MM.1S (cell line): ENCODE measurements around the gene PNMA1.

Experiments used
- DNase-seq: peaks from one replicate; pipeline ENCODE4 v3.0.0-alpha.2; 2015
- H2AFZ ChIP-seq: fragments of 300-600 bp; sonication (generic); 2 replicates; pipeline ENCODE4 v1.6.0; 2016; ENCODE audit warnings: antibody characterized with exemption, low read length
- H3F3A ChIP-seq: fragments of 300-600 bp; sonication (generic); 2 replicates; pipeline ENCODE4 v1.6.1; 2016; ENCODE audit warnings: mild to moderate bottlenecking, antibody characterized with exemption, low read length, moderate library complexity, mixed read lengths; ENCODE audit not compliant: insufficient read depth
- H3K27ac ChIP-seq: fragments of 300-600 bp; sonication (generic); 2 replicates; pipeline ENCODE4 v1.5.1; 2016; ENCODE audit warnings: mild to moderate bottlenecking, low read length
- H3K27me3 ChIP-seq: fragments of 300-600 bp; sonication (generic); replicated peaks from 2 replicates; pipeline ENCODE4 v1.6.0; 2016; ENCODE audit warnings: low read length; ENCODE audit not compliant: insufficient read depth
- H3K36me3 ChIP-seq: fragments of 300-600 bp; sonication (generic); replicated peaks from 2 replicates; pipeline ENCODE4 v1.6.1; 2016; ENCODE audit warnings: mild to moderate bottlenecking, low read length, mixed read lengths; ENCODE audit not compliant: insufficient read depth
- H3K4me1 ChIP-seq: fragments of 300-600 bp; sonication (generic); 2 replicates; pipeline ENCODE4 v1.6.1; 2016; ENCODE audit warnings: low read length, mixed read lengths
- H3K4me2 ChIP-seq: fragments of 300-600 bp; sonication (generic); 2 replicates; pipeline ENCODE4 v1.6.0; 2016; ENCODE audit warnings: low read depth, low read length
- H3K4me3 ChIP-seq: fragments of 300-600 bp; sonication (generic); 2 replicates; pipeline ENCODE4 v1.5.1; 2016; ENCODE audit warnings: low read length, mixed read lengths
- H3K79me2 ChIP-seq: fragments of 300-600 bp; sonication (generic); 2 replicates; pipeline ENCODE4 v1.6.1; 2016; ENCODE audit warnings: mixed run types, low read length, mixed read lengths
- H3K9ac ChIP-seq: fragments of 300-600 bp; sonication (generic); 2 replicates; pipeline ENCODE4 v1.6.1; 2016; ENCODE audit warnings: low read length, mixed read lengths
- H3K9me2 ChIP-seq: fragments of 300-600 bp; sonication (generic); replicated peaks from 2 replicates; pipeline ENCODE4 v1.6.1; 2016; ENCODE audit warnings: mild to moderate bottlenecking, low read length, mixed read lengths; ENCODE audit not compliant: insufficient read depth
- H3K9me3 ChIP-seq: fragments of 300-600 bp; sonication (generic); replicated peaks from 2 replicates; pipeline ENCODE4 v1.6.1; 2016; ENCODE audit warnings: mild to moderate bottlenecking, low read length, mixed read lengths; ENCODE audit not compliant: insufficient read depth
- H4K20me1 ChIP-seq: fragments of 300-600 bp; sonication (generic); 2 replicates; pipeline ENCODE4 v1.6.1; 2016; ENCODE audit warnings: mild to moderate bottlenecking, low read length, moderate library complexity, mixed read lengths; ENCODE audit not compliant: insufficient read depth
- CTCF ChIP-seq: fragments of 300-600 bp; sonication (generic); IDR thresholded peaks from 2 replicates; pipeline ENCODE4 v1.5.1; 2016; ENCODE audit warnings: antibody characterized with exemption, low read length, mixed read lengths
- EZH2 ChIP-seq: fragments of 300-600 bp; sonication (generic); optimal IDR thresholded peaks from 2 replicates; pipeline ENCODE3; 2017; ENCODE audit warnings: low read depth, mild to moderate bottlenecking, antibody characterized with exemption, low read length, mixed read lengths
- EZH2phosphoT487 ChIP-seq: fragments of 300-600 bp; sonication (generic); IDR thresholded peaks from 2 replicates; pipeline ENCODE4 v1.6.1; 2018; ENCODE audit warnings: antibody characterized with exemption, low read length

The PNMA1 gene

DNA sequence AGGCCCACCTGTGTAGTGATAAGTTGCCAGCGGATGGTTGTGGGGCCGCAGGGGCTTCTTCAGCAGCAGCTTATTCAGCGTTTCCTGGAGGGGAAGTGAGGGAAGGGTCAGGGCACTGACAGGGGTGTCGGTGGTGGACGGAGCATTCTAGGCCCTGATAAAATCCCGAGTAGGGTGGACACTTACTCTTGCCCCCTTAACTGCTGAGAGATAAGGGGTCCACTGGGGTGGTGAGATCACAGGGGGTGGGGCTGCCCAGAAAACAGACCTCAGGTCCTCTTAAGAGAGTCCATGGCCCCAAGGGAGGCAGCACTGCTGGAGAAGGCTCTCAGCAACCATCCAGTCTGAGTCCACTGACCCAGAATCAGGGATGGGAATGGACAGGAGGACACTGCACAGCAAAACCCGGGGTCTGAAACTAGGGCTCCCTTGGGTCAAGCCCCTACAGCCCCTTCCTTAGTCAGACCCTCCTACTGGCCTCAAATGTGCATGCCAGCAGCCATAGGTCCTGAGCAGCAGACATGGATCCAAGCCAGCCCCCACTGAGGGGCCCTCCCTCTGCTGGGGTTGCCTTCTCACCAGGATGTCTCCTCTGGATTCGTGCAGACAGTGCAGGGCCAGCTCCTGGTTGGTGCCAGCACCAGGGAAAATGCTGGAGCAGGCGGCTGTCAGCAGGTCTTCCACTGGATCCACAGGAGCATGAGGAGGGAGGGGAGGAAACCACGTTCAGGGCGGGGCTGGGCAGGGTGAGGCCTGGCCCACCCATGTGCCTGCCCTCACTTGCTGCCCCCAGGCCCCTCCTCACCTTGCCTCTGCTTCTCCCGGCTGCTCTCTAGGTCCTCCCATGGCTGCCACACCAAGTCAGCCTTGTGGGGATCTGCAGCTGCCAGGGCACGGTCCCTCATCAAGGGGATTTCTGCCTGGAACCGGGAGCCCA lies 12.1 kb upstream of the PNMA1 start:
- no peak overlapping the region for H3K4me2 ChIP-seq
- no peaks in the 10 kb centered on the region for H3K4me1 ChIP-seq
- TF ChIP-seq CTCF = no peak
- TF ChIP-seq EZH2phosphoT487 = no peak
- TF ChIP-seq EZH2 = no peak
- no peaks in the 10 kb centered on the region for H3K27me3 ChIP-seq
- no peak overlapping the region for H3K9ac ChIP-seq
- H3K36me3 ChIP-seq = no peaks in the 10 kb centered on the region
- H3K9me2 ChIP-seq = no peaks in the 10 kb centered on the region
- no peaks in the 10 kb centered on the region; the same call in 1 of the 2 replicates for H3F3A ChIP-seq
- no peaks in the 10 kb centered on the region for H4K20me1 ChIP-seq
- DNase-seq = no peak
- H3K4me3 ChIP-seq = no peak overlapping the region
- H3K27ac ChIP-seq = no peak overlapping the region
- H3K79me2 ChIP-seq = 0 out of 2 replicates have a peak, but pooled peaks cover 6% of the 10 kb centered on the region
- no peaks in the 10 kb centered on the region for H3K9me3 ChIP-seq
- no peak overlapping the region for H2AFZ ChIP-seq

GRCh38 chr14:73725116-73726024 lies 11.2 kb upstream of the PNMA1 start:
- Histone ChIP-seq H3K4me1 (no peaks in the 10 kb centered on the region), H3K79me2 (0 out of 2 replicates have a peak, but pooled peaks cover 6% of the 10 kb centered on the region), H3K27ac (no peak overlapping the region), H4K20me1 (no peaks in the 10 kb centered on the region), H3K4me3 (no peak overlapping the region), H3K9ac (no peak overlapping the region), H3F3A (no peaks in the 10 kb centered on the region), H3K36me3 (no peaks in the 10 kb centered on the region), H3K9me3 (no peaks in the 10 kb centered on the region), H3K9me2 (no peaks in the 10 kb centered on the region), H3K4me2 (no peak overlapping the region), H3K27me3 (no peaks in the 10 kb centered on the region), H2AFZ (no peak overlapping the region)
- no peak for TF ChIP-seq EZH2
- TF ChIP-seq EZH2phosphoT487 = no peak
- TF ChIP-seq CTCF = no peak
- DNase-seq = no peak

DNA sequence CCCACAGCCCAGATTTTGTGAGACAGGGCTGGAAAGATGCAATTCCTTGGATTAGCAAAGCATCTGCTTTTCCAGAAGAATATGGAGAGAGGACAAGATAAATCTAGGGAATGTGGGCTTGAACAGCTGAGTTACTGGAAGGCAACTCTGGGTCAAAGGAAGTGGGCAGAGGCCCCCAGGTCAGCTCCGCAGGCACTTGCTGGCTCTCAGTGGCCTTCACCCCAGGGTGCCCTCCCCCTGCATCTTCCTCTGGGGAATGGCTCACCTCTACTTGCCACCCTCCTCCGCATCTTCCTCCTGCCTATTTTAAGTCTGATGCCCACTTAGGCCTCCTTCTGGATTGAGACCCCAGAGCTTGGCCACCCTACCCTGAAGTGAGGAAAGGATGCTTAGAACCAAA lies 10.5 kb upstream of the PNMA1 start:
- Histone ChIP-seq H3K4me2 (no peak overlapping the region), H3F3A (no peaks in the 10 kb centered on the region), H3K9ac (no peak overlapping the region), H3K27me3 (no peaks in the 10 kb centered on the region), H4K20me1 (no peaks in the 10 kb centered on the region), H3K4me3 (no peak overlapping the region), H3K4me1 (no peaks in the 10 kb centered on the region), H3K9me3 (no peaks in the 10 kb centered on the region), H2AFZ (no peak overlapping the region), H3K9me2 (no peaks in the 10 kb centered on the region), H3K79me2 (0 out of 2 replicates have a peak, but pooled peaks cover 6% of the 10 kb centered on the region), H3K27ac (no peak overlapping the region), H3K36me3 (no peaks in the 10 kb centered on the region)
- no peak for TF ChIP-seq EZH2
- TF ChIP-seq CTCF = no peak
- TF ChIP-seq EZH2phosphoT487 = no peak
- DNase-seq = no peak
